DOHH2 (cell line): ENCODE data around the gene CAPZA2.

Source experiments
- H3F3A ChIP-seq: fragments of 200-600 bp; sonication (generic), shearing (Covaris generic); 2 replicates; pipeline ENCODE4 v1.6.0; 2016; ENCODE audit warnings: antibody characterized with exemption, mild to moderate bottlenecking; ENCODE audit not compliant: control insufficient read depth, insufficient read depth
- H3K27ac ChIP-seq: fragments of 200-600 bp; sonication (generic); 2 replicates; pipeline ENCODE4 v1.5.1; 2014; ENCODE audit warnings: low read depth, mild to moderate bottlenecking, low read length, moderate library complexity
- H3K27me3 ChIP-seq: fragments of 200-600 bp; sonication (generic); 2 replicates; pipeline ENCODE4 v1.6.1; 2014; ENCODE audit warnings: mild to moderate bottlenecking, low read length, mixed read lengths; ENCODE audit not compliant: control insufficient read depth
- H3K36me3 ChIP-seq: fragments of 200-600 bp; sonication (generic); 2 replicates; pipeline ENCODE4 v1.6.1; 2014; ENCODE audit warnings: mild to moderate bottlenecking, low read length, moderate library complexity, mixed read lengths; ENCODE audit not compliant: control insufficient read depth
- H3K4me1 ChIP-seq: fragments of 200-600 bp; sonication (generic); 2 replicates; pipeline ENCODE4 v1.6.1; 2014; ENCODE audit warnings: mild to moderate bottlenecking, low read length, mixed read lengths; ENCODE audit not compliant: control insufficient read depth
- H3K4me2 ChIP-seq: fragments of 200-600 bp; sonication (generic); 2 replicates; pipeline ENCODE4 v1.6.0; 2014; ENCODE audit warnings: mild to moderate bottlenecking, low read length, moderate library complexity
- H3K4me3 ChIP-seq: fragments of 200-600 bp; sonication (generic); 2 replicates; pipeline ENCODE4 v1.5.1; 2014; ENCODE audit warnings: mild to moderate bottlenecking, low read length, mixed read lengths
- H3K79me2 ChIP-seq: fragments of 200-600 bp; sonication (generic); 2 replicates; pipeline ENCODE4 v1.6.1; 2014; ENCODE audit warnings: mild to moderate bottlenecking, low read length, mixed read lengths; ENCODE audit not compliant: control insufficient read depth
- H3K9me2 ChIP-seq: fragments of 200-600 bp; sonication (generic); replicated peaks from 2 replicates; pipeline ENCODE4 v1.6.1; 2014; ENCODE audit warnings: mild to moderate bottlenecking, low read length, mixed read lengths; ENCODE audit not compliant: control insufficient read depth
- H3K9me3 ChIP-seq: fragments of 200-600 bp; sonication (generic); 2 replicates; pipeline ENCODE4 v1.6.1; 2014; ENCODE audit warnings: antibody characterized with exemption, low read length, mixed read lengths; ENCODE audit not compliant: control insufficient read depth, insufficient read depth
- H4K20me1 ChIP-seq: fragments of 200-600 bp; sonication (generic); 2 replicates; pipeline ENCODE4 v1.6.0; 2014; ENCODE audit warnings: low read depth, mild to moderate bottlenecking, antibody characterized with exemption, low read length, moderate library complexity; ENCODE audit not compliant: control insufficient read depth, insufficient read depth
- EZH2phosphoT487 ChIP-seq: fragments of 200-600 bp; sonication (generic); IDR thresholded peaks from 2 replicates; pipeline ENCODE4 v1.6.1; 2017; ENCODE audit warnings: borderline replicate concordance, mild to moderate bottlenecking, antibody characterized with exemption, low read length, moderate library complexity, mixed read lengths
- TF ChIP-seq, protein P1 (sequence below): fragments of 200-600 bp; sonication (generic); IDR thresholded peaks from one replicate; pipeline ENCODE4 v1.5.1; 2014; ENCODE audit warnings: antibody characterized with exemption, mild to moderate bottlenecking, low read depth, low read length; ENCODE audit not compliant: poor library complexity, severe bottlenecking

The CAPZA2 gene

DNA sequence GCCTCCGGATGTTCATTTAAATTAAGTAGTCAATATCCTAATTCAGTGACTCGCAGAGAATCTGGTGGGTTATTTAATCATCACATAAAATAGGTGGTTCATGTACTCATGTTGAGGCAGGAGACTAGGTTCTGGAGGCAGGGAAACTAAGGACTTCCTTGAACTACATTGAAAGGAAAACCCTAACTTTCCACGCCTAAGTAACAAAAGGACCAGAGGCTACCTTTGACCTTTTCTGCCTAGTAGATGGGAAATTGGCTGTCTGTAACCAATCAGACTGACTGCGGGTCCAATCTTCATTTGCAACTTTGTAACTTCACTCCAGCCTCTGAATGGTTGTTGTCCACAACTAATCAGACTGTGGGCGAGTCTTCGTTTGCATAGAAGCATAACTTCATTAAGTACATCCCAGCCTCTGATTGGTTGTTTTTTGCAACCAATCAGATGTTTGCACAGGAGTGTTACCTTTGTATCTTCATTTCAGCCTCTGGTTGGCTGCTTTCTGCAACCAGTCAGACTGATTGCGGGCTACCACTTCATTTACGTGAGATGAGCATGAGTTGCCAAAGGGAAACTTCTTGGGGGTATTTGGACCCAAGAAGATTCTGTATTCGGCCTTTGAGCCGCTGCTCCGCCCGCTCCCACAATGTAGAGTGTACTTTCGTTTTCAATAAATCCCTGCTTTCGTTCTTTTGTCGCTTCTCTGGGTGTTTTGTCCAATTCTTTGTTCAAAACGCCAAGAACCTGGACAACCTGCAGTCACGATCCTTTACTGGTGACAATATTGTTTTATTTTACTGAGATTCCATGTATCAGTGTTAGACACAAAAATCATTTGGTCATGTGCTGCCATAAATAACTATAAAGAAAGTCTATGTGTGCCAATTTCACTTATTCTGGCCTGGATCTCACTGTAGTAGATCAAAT lies 89.2 kb downstream of the CAPZA2 start:
- no peaks in the 10 kb centered on the region for H3K9me2 ChIP-seq
- H3K79me2 ChIP-seq = peaks cover 20% of the 10 kb centered on the region
- no peak overlapping the region for H3K27ac ChIP-seq
- no peaks in the 10 kb centered on the region for H3K9me3 ChIP-seq
- peaks cover 3% of the 10 kb centered on the region; the same call in 1 of the 2 replicates for H3K27me3 ChIP-seq
- no peaks in the 10 kb centered on the region for H3K36me3 ChIP-seq
- no peak overlapping the region for H3K4me3 ChIP-seq
- H4K20me1 ChIP-seq = no peaks in the 10 kb centered on the region
- no peak overlapping the region for H3K4me2 ChIP-seq
- peaks cover 11% of the 10 kb centered on the region for H3F3A ChIP-seq
- peaks cover 27% of the 10 kb centered on the region for H3K4me1 ChIP-seq
- TF ChIP-seq, protein P1, sequence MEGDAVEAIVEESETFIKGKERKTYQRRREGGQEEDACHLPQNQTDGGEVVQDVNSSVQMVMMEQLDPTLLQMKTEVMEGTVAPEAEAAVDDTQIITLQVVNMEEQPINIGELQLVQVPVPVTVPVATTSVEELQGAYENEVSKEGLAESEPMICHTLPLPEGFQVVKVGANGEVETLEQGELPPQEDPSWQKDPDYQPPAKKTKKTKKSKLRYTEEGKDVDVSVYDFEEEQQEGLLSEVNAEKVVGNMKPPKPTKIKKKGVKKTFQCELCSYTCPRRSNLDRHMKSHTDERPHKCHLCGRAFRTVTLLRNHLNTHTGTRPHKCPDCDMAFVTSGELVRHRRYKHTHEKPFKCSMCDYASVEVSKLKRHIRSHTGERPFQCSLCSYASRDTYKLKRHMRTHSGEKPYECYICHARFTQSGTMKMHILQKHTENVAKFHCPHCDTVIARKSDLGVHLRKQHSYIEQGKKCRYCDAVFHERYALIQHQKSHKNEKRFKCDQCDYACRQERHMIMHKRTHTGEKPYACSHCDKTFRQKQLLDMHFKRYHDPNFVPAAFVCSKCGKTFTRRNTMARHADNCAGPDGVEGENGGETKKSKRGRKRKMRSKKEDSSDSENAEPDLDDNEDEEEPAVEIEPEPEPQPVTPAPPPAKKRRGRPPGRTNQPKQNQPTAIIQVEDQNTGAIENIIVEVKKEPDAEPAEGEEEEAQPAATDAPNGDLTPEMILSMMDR = no peak
- TF ChIP-seq EZH2phosphoT487 = no peak

DNA sequence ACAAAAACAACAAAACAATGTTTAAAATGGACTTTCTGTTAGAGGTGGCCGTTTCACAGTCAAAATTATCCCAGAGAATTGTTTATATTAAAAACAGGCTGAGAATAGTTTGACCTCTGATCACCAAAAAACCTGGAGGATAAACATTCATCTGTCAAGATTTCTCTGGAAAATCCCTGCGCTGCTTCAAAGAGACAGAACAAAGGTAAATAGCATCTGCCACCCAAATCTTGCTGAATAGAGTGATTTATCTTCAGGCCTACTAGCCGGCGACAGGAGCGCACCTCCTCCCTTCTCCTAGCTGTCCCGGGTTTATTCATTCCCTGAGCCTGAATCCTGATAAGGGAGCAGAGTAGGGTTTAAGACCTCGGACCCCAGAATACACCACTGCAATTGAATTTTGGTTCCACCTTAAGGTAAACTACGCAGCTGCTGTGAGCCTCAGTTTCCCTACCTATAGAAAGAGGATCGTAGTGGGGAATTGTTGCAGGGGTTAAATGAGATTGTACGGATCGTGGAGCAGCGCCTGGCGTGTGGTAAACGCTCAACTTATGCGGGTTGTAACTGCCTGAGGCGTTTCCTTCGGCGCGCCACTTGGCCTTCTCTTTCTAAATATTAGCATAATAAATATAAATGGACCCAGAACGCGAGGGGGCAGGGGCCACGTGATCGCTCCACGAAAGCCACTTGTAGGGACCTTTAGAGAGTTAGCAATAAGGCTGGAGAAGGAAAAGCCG lies 90.4 kb downstream of the CAPZA2 start:
- Histone ChIP-seq H3F3A (peaks cover 11% of the 10 kb centered on the region), H3K4me2 (peak overlapping the region; percentile 91), H3K9me2 (no peaks in the 10 kb centered on the region), H3K27me3 (no peaks in the 10 kb centered on the region), H4K20me1 (no peaks in the 10 kb centered on the region), H3K4me3 (peak overlapping the region; percentile 89), H3K9me3 (no peaks in the 10 kb centered on the region), H3K36me3 (no peaks in the 10 kb centered on the region), H3K27ac (peak overlapping the region; percentile 35), H3K4me1 (peaks cover 34% of the 10 kb centered on the region), H3K79me2 (peaks cover 21% of the 10 kb centered on the region)
- TF ChIP-seq, protein P1 = no peak
- no peak for TF ChIP-seq EZH2phosphoT487

DNA sequence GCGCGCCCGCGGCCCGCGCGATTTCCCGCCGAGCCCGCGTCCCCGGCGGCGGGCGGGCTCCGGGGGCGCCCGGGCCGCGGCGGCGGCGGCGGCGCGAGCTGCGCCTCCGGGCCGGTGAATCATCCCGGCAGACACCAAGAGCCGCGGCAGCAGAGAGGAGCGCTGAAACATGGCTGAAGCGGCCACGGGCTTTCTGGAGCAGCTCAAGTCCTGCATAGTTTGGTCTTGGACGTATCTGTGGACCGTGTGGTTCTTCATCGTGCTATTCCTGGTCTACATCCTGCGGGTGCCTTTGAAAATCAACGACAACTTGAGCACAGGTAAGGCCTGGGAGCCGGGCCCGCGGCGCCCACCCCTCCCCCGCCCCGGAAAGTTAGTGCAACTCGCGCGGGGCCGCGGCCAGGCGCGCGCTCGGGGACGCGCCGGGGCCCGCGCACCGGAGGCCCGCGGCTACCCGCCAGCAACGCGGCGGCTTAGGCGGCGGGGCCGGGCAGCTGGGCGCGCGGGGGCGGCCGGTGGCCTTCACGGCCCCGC lies 91.1 kb downstream of the CAPZA2 start, which contains the start of gene ST7:
Gene ST7, plus strand, starts transcription at position 130 of the 534 bp plus-strand sequence. Its CDS starts 40 bp downstream, at position 170.
- Histone ChIP-seq H4K20me1 (no peaks in the 10 kb centered on the region), H3K79me2 (peaks cover 21% of the 10 kb centered on the region), H3K36me3 (no peaks in the 10 kb centered on the region), H3K4me3 (peak within 1 kb of the TSS; percentile 89), H3K4me2 (peak within 1 kb of the TSS; percentile 92), H3K9me2 (no peaks in the 10 kb centered on the region), H3F3A (peaks cover 11% of the 10 kb centered on the region), H3K9me3 (no peaks in the 10 kb centered on the region), H3K4me1 (peaks cover 38% of the 10 kb centered on the region), H3K27ac (peak within 1 kb of the TSS; percentile 53), H3K27me3 (no peaks in the 10 kb centered on the region)
- TF ChIP-seq, protein P1 = no peak
- TF ChIP-seq EZH2phosphoT487 = no peak
